Stimulated activated CD4-positive, alpha-beta T cell treated with anti-CD3 and anti-CD28 coated beads, Interleukin-12 subunit alpha, Interleukin-12 subunit beta, amount 100 ng/mL, for 48 hours (primary cell): ENCODE measurements around the gene CCM2.
A peak's percentile ranks its signal among the peaks of the same experiment; 100 is the strongest.

Experiments
- DNase-seq, 3 donors: peaks; one replicate each; pipeline ENCODE4 v3.0.0-alpha.2; 2020; ENCODE audit warnings: low read depth in 2 of 3, low spot score in 1 of 3

CCM2 gene

GRCh38 chr7:45078125-45078681 lies 78.2 kb downstream of the CCM2 start:
- no peak for DNase-seq

- DNase-seq = no peak
Observed at GRCh38 chr7:45080265-45080957, 80.4 kb downstream of the CCM2 start.

GRCh38 chr7:45080958-45081669 lies 81.1 kb downstream of the CCM2 start:
- no peak for DNase-seq

- no peak for DNase-seq
Observed at GRCh38 chr7:45081670-45081974, 81.6 kb downstream of the CCM2 start.

- no peak for DNase-seq
Observed at GRCh38 chr7:45082031-45082830, 82.2 kb downstream of the CCM2 start.

- DNase-seq = no peak
Observed at GRCh38 chr7:45082831-45083331, 82.9 kb downstream of the CCM2 start.

GRCh38 chr7:45084336-45084735 lies 84.3 kb downstream of the CCM2 start:
- DNase-seq = no peak

GRCh38 chr7:45084901-45085618 lies 85.1 kb downstream of the CCM2 start:
- no peak for DNase-seq

- no peak for DNase-seq
Observed at GRCh38 chr7:45085619-45086200, 85.7 kb downstream of the CCM2 start.

- no peak for DNase-seq
Observed at GRCh38 chr7:45086331-45087065, 86.5 kb downstream of the CCM2 start.

- no peak for DNase-seq
Observed at GRCh38 chr7:45087301-45088145, 87.5 kb downstream of the CCM2 start.

- no peak for DNase-seq
Observed at GRCh38 chr7:45088146-45088701, 88.2 kb downstream of the CCM2 start.

GRCh38 chr7:45088821-45089340 lies 88.9 kb downstream of the CCM2 start, which contains the start of gene NACAD:
NACAD (minus strand) TSS chr7:45088969; CDS start chr7:45088894, 75 bp downstream.
- no peak for DNase-seq

- DNase-seq = peak; percentile 54 to 64 (median 62)
Observed at GRCh38 chr7:45089341-45089891, 89.4 kb downstream of the CCM2 start.

GRCh38 chr7:45092100-45092930 lies 92.3 kb downstream of the CCM2 start:
- no peak for DNase-seq

GRCh38 chr7:45092931-45093235 lies 92.9 kb downstream of the CCM2 start:
- DNase-seq = no peak
